ENCODE data around the gene ZACN. TPM values are rescaled to one million over a fixed set of nuclear protein-coding genes. Genes with fewer than 3 reads are reported as not detected.

ZACN gene
- total RNA-seq, 1 donor from 2014 or later: 0.43 TPM

GRCh38 chr17:76131051-76131691, 52.2 kb downstream of the ZACN start:
- intact Hi-C loops (cut with micrococcal nuclease): no loop called here

- intact Hi-C loops (cut with micrococcal nuclease): no loop called here
Observed at GRCh38 chr17:76131692-76132573, 53.0 kb downstream of the ZACN start.

Other genes with a start within 250 kb of the ZACN start
- gene UNC13D, start 234.8 kb upstream of the ZACN start, total RNA-seq: 206 and 210 TPM in 2 replicates
- gene WBP2, start 223.8 kb upstream of the ZACN start, total RNA-seq: 61.9 and 66.3 TPM in 2 replicates
- 19.8 and 22.5 TPM in 2 replicates for gene TRIM47, start 200.6 kb upstream of the ZACN start, total RNA-seq
- 38.3 and 41.1 TPM in 2 replicates for gene TRIM65, start 182.2 kb upstream of the ZACN start, total RNA-seq
- gene MRPL38, start 174.3 kb upstream of the ZACN start, total RNA-seq: 96.2 and 110 TPM in 2 replicates
- gene FBF1, start 138.1 kb upstream of the ZACN start, total RNA-seq: 20.4 and 21.4 TPM in 2 replicates
- 29.0 and 29.4 TPM in 2 replicates for gene ACOX1, start 100.0 kb upstream of the ZACN start, total RNA-seq
- 16.7 TPM in 2 replicates for gene TEN1, start 99.9 kb upstream of the ZACN start, total RNA-seq
- gene CDK3, start 78.3 kb upstream of the ZACN start, total RNA-seq: 6.7 and 9.8 TPM in 2 replicates
- 0.02 and 0.16 TPM in 2 replicates for gene EVPL, start 51.9 kb upstream of the ZACN start, total RNA-seq
- gene SRP68, start 6.7 kb upstream of the ZACN start, total RNA-seq: 107 and 112 TPM in 2 replicates
- 0.11 and 0.39 TPM in 2 replicates for gene GALR2, start 4.4 kb upstream of the ZACN start, total RNA-seq
- gene EXOC7, start 24.6 kb downstream of the ZACN start, total RNA-seq: 132 and 137 TPM in 2 replicates
- 0.20 and 0.27 TPM in 2 replicates for gene FOXJ1, start 62.1 kb downstream of the ZACN start, total RNA-seq
- 58.3 and 66.0 TPM in 2 replicates for gene RNF157, start 161.3 kb downstream of the ZACN start, total RNA-seq
- 202 and 211 TPM in 2 replicates for gene UBALD2, start 186.2 kb downstream of the ZACN start, total RNA-seq
- 3.2 and 3.7 TPM in 2 replicates for gene QRICH2, start 229.1 kb downstream of the ZACN start, total RNA-seq

Measured in T-helper 2 cell treated with Interferon-gamma antibody and Interleukin-4, amounts not matched to agents 100 ng/mL and 5 ng/mL, for 36 hours (primary cell).